GM19468 (cell line): ENCODE data around the gene ELF4.
A peak's percentile ranks its signal among the peaks of the same experiment; 100 is the strongest.

ENCODE experiments used
- ATAC-seq: cut with Tn5 transposase; IDR thresholded peaks from one replicate; pipeline ENCODE4 v1.9.1; 2021; ENCODE audit warnings: mild to moderate bottlenecking, moderate library complexity, moderate number of reproducible peaks; ENCODE audit not compliant: unreplicated experiment; ENCODE audit errors: extremely low read depth

The ELF4 gene

GRCh38 chrX:130110379-130111219 lies at the start of gene ELF4:
Gene ELF4, minus strand, starts transcription at chrX:130110497. Its CDS starts 29,167 bp downstream, at chrX:130081330.
- ATAC-seq = no peak

- ATAC-seq = no peak
Observed at GRCh38 chrX:130159776-130160175, 49.5 kb upstream of the ELF4 start.

- ATAC-seq = no peak
Observed at GRCh38 chrX:130158311-130158710, 48.0 kb upstream of the ELF4 start.

GRCh38 chrX:130155564-130155963 lies 45.3 kb upstream of the ELF4 start:
- no peak for ATAC-seq

- no peak for ATAC-seq
Observed at GRCh38 chrX:130147631-130148030, 37.3 kb upstream of the ELF4 start.

- ATAC-seq = no peak
Observed at GRCh38 chrX:130145123-130145522, 34.8 kb upstream of the ELF4 start.

- ATAC-seq = no peak
Observed at GRCh38 chrX:130144509-130144908, 34.2 kb upstream of the ELF4 start.

GRCh38 chrX:130139474-130140201 lies 29.3 kb upstream of the ELF4 start:
- no peak for ATAC-seq

GRCh38 chrX:130136961-130137360 lies 26.7 kb upstream of the ELF4 start:
- no peak for ATAC-seq

- ATAC-seq = no peak
Observed at GRCh38 chrX:130136496-130136895, 26.2 kb upstream of the ELF4 start.

GRCh38 chrX:130130990-130131389 lies 20.7 kb upstream of the ELF4 start:
- ATAC-seq = no peak

GRCh38 chrX:130125091-130125874 lies 15.0 kb upstream of the ELF4 start:
- ATAC-seq = no peak

- no peak for ATAC-seq
Observed at GRCh38 chrX:130124577-130124976, 14.3 kb upstream of the ELF4 start.

- ATAC-seq = no peak
Observed at GRCh38 chrX:130121505-130121800, 11.2 kb upstream of the ELF4 start.

GRCh38 chrX:130120746-130121504 lies 10.6 kb upstream of the ELF4 start:
- peak; percentile 33 for ATAC-seq

GRCh38 chrX:130120321-130120731 lies 10.0 kb upstream of the ELF4 start:
- ATAC-seq = peak; percentile 5

GRCh38 chrX:130119312-130119898 lies 9.1 kb upstream of the ELF4 start:
- ATAC-seq = no peak

GRCh38 chrX:130118441-130119311 lies 8.4 kb upstream of the ELF4 start:
- ATAC-seq = no peak

GRCh38 chrX:130117166-130117565 lies 6.9 kb upstream of the ELF4 start:
- ATAC-seq = no peak
